HG03575 (cell line): ENCODE data around the gene SCAMP1.

Experiments
- ATAC-seq: cut with Tn5 transposase; IDR thresholded peaks from one replicate; pipeline ENCODE4 v1.9.1; 2021; ENCODE audit not compliant: unreplicated experiment, insufficient number of reproducible peaks, low FRiP score; ENCODE audit errors: extremely low read depth

SCAMP1 gene

GRCh38 chr5:78523314-78524193 is 163.1 kb downstream of the SCAMP1 start:
- no peak for ATAC-seq

GRCh38 chr5:78526049-78526525 is 165.7 kb downstream of the SCAMP1 start:
- ATAC-seq, result no peak

GRCh38 chr5:78527054-78527859 is 166.8 kb downstream of the SCAMP1 start:
- ATAC-seq, result no peak

GRCh38 chr5:78527925-78528324 is 167.5 kb downstream of the SCAMP1 start:
- no peak for ATAC-seq
